Hindlimb muscle (tissue), 1 donor: ENCODE data around the gene PIP5K1B. TPM values are rescaled to one million over a fixed set of nuclear protein-coding genes. Genes with fewer than 3 reads are reported as not detected.
A peak's percentile ranks its signal among the peaks of the same experiment; 100 is the strongest.

Source experiments
- DNase-seq: peaks from one replicate; pipeline ENCODE4 v3.0.0-alpha.2; 2013
- polyA plus RNA-seq: library from polyadenylated mRNA; unstranded; fragments of 120-200 nt; gene quantifications from one replicate; pipeline ENCODE4 v1.2.1, GENCODE V29; 2013; ENCODE audit not compliant: insufficient read length

The PIP5K1B gene
- polyA plus RNA-seq, 1 donor, result 1.7 TPM

- no peak for DNase-seq
Measured at GRCh38 chr9:68708513-68708912, 3.5 kb downstream of the PIP5K1B start.

GRCh38 chr9:68709291-68710110 is 4.5 kb downstream of the PIP5K1B start:
- no peak for DNase-seq

GRCh38 chr9:68710111-68710471 is 5.1 kb downstream of the PIP5K1B start:
- DNase-seq, result no peak

- no peak for DNase-seq
Measured at GRCh38 chr9:68711281-68711680, 6.2 kb downstream of the PIP5K1B start.

- no peak for DNase-seq
Measured at GRCh38 chr9:68711932-68712331, 6.9 kb downstream of the PIP5K1B start.

- DNase-seq, result no peak
Measured at GRCh38 chr9:68714416-68715180, 9.6 kb downstream of the PIP5K1B start.

GRCh38 chr9:68715181-68715456 is 10.1 kb downstream of the PIP5K1B start:
- DNase-seq, result no peak

- DNase-seq, result no peak
Measured at GRCh38 chr9:68717552-68718443, 12.8 kb downstream of the PIP5K1B start.

GRCh38 chr9:68719847-68720246 is 14.8 kb downstream of the PIP5K1B start:
- no peak for DNase-seq

- no peak for DNase-seq
Measured at GRCh38 chr9:68720656-68721313, 15.7 kb downstream of the PIP5K1B start.

GRCh38 chr9:68721666-68722330 is 16.8 kb downstream of the PIP5K1B start:
- no peak for DNase-seq

GRCh38 chr9:68725070-68725469 is 20.0 kb downstream of the PIP5K1B start:
- no peak for DNase-seq

GRCh38 chr9:68726489-68726888 is 21.4 kb downstream of the PIP5K1B start:
- DNase-seq, result no peak

- no peak for DNase-seq
Measured at GRCh38 chr9:68727636-68728035, 22.6 kb downstream of the PIP5K1B start.

- no peak for DNase-seq
Measured at GRCh38 chr9:68728731-68729130, 23.7 kb downstream of the PIP5K1B start.

- no peak for DNase-seq
Measured at GRCh38 chr9:68730570-68731235, 25.7 kb downstream of the PIP5K1B start.

GRCh38 chr9:68731857-68732256 is 26.8 kb downstream of the PIP5K1B start:
- no peak for DNase-seq

- DNase-seq, result no peak
Measured at GRCh38 chr9:68732405-68733020, 27.5 kb downstream of the PIP5K1B start.

- no peak for DNase-seq
Measured at GRCh38 chr9:68733021-68733405, 28.0 kb downstream of the PIP5K1B start.

GRCh38 chr9:68738358-68738757 is 33.3 kb downstream of the PIP5K1B start:
- no peak for DNase-seq

GRCh38 chr9:68739621-68740174 is 34.7 kb downstream of the PIP5K1B start:
- DNase-seq, result peak; percentile 5
